Fibroblast of upper back skin (primary cell): ENCODE measurements around the gene ALDH3B1.

ENCODE experiments used
- DNase-seq: peaks from one replicate; pipeline ENCODE4 v3.0.0-alpha.2; 2013

The ALDH3B1 gene

GRCh38 chr11:68047437-68048290, 37.5 kb downstream of the ALDH3B1 start:
- DNase-seq, result no peak

- no peak for DNase-seq
Observed at GRCh38 chr11:68048681-68049508, 38.8 kb downstream of the ALDH3B1 start.

GRCh38 chr11:68049509-68050370, 39.6 kb downstream of the ALDH3B1 start:
- no peak for DNase-seq

- DNase-seq, result no peak
Observed at GRCh38 chr11:68050371-68050841, 40.3 kb downstream of the ALDH3B1 start.

DNA sequence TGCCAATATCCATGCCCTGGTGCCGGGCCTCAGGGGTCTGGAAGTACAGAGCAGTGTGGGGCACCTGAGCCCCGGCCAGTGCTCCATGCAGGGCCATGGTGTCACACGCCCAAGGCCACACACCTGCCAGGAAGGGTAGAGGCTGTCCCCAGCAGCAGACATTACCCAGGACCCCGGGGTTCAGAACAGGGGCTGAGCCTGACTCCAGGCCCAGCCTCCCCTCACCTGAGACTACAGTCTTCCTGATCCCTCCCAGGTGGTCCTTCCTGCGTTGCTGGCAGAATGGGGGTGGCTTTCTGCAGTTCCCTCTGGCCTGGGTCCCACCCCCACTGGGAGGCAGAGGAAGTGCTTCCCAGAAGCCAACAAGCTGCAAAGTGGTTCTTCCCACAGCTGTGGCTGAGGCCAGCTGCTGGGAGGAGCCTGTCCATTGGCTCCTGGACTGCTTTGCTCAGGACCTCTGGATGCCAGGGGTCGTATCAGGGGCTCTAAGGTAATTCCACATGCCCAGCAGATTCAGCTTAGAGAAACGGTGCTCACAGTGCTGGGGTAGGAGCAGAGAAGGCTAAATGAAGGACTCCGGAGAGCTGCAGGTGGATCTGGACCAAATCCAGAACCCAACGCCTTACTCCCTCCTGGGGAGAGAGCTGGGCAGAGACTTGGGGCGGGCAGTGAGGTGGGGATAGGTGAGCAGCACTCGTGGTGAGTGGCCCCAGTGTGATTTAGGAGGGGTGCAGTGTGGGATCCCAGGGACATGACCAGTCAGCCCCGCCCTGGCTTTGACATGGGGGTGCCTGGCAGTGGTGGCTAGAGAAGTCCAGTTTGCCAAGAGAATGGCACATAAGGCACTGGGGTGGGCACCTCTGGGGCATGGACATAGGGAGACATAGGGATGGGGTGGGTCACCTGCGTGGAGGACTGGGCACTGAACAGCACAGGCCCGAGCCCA, 41.3 kb downstream of the ALDH3B1 start:
- DNase-seq, result no peak

DNA sequence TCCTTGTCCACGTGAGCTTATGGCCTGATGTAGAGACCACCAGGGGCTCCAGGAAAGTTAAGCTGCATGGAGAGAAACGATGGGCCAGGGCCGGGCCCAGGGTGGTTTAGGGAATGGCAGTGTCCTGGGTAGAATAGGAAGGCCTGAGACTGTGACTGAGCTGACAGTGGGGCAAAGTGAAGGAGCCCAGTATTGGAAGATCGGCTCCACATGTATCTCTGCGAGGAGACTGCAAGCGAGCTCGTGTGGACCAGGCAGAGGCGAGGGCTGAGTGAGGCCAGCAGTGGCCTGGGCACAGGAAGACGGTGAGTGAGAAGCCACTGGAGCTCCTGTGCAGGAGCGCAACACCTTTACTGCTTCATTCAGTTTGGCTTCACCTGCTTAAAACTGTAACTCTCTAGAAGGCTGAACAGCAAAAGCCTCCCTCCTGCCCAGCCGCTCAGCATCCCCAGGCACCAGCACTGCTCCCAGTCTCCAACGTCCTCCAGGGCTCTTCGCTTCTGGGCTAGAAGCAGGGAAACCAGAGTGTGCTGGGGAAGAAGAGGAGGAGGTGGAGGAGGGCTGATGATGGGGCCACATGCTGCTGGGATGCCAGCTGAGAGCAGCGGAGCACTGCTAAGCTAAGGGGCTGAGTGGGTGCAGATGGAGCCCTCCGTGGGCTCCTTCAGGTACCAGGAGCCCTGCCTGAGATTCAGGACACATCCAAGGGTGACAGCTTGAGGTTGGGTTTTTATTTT, 42.2 kb downstream of the ALDH3B1 start:
- DNase-seq, result no peak

GRCh38 chr11:68053117-68053516, 43.0 kb downstream of the ALDH3B1 start:
- DNase-seq, result no peak

- no peak for DNase-seq
Observed at GRCh38 chr11:68053981-68054812, 44.1 kb downstream of the ALDH3B1 start.

DNA sequence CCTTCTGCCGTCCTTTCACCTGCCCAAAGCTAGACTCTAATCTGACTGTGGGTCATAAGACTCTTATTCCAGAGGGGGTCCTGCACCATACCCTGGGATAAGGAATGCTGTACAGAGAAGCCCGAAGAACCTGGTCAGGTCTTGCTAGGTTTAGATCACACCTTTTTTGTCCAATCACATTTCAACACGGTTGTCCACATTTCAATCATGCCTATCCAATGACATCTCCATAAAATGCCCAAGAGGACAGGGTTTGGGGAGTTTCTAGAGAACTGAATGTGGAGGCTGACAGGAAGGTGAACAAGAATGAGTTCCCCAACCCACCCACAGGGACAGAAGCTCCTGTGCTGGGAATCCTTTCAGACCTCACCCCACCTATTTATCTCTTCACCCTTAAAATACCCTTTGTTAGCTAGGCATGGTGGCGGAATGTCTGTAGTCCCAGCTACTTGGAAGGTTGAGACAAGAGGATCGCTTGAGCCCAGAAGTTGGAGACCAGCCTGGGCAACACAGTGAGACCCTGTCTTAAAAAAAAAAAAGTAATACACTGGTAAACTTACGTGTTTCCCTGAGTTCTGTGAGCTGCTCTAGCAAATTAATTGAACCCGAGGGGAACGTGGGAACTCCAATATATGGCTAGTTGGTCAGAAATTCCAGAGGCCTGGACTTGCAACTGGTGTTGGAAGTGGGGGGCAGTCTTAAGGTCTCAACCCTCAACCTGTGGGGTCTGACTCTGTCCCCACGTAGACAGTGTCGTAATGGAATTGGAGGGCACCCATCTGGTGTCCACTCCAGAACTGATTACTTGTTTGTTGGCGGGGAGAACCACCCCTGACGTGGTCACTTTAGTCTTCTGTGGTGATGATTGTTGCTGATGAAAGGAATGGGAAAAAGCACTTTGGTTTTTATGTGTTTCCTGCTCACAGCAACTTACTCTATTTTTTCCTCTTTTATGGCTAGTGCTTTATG, 46.5 kb downstream of the ALDH3B1 start:
- no peak for DNase-seq

DNA sequence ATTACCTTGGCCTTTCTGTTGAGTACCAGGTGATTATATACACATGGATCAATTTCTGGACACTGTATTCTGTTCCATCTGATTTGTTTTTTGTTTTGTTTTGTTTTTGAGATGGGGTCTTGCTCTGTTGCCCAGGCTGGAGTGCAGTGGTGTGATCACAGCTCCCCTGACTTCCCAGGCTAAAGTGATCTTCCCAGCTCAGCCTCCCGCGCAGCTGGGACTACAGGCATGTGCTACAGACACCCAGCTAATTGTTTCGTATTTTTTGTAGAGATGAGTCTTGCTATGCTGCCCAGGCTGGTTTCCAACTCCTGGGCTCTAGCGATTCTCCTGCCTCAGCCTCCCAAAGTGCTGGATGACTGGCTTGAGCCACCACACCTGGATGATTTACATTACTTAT, 47.7 kb downstream of the ALDH3B1 start:
- DNase-seq, result no peak

DNA sequence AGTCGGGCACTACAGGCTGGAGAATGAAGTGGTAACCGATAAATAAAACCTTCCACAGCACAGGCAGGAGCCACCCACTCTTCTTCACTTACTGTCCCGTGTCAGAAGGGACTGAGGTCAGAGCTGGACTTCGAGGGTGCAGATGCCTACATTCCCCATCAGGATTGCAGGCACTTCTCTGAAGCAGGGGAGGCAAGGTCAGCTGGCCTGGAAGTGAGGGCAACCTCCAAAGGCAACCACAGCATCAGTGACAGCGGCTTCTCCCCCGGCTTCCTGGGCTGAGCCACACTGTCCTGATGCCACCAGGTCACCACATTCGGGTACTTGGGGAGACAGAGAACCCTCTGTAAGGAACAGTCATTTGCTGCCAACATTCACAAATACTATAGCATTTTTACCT, 51.4 kb downstream of the ALDH3B1 start:
- no peak for DNase-seq

DNA sequence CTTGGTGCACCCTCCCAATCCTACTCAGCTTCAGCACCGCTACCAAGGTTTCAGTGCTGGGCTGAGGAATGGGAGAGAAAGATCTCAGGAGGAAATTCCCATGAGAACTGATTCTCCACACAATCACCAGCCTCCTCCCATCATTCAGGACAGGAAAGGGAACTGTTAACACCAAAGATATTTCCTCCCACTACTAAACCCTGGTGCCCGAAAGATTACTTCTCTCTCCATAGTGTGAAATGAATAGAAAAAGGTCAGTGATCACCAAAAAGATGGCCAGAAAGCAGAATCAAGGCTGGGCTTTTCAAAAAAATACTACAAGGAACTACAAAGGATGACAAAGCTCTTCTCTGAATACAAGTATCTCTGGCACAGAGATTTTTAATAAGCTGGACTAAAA, 54.8 kb downstream of the ALDH3B1 start:
- no peak for DNase-seq

- no peak for DNase-seq
Observed at GRCh38 chr11:68065841-68066240, 55.7 kb downstream of the ALDH3B1 start.

GRCh38 chr11:68066742-68067141, 56.6 kb downstream of the ALDH3B1 start:
- DNase-seq, result no peak

DNA sequence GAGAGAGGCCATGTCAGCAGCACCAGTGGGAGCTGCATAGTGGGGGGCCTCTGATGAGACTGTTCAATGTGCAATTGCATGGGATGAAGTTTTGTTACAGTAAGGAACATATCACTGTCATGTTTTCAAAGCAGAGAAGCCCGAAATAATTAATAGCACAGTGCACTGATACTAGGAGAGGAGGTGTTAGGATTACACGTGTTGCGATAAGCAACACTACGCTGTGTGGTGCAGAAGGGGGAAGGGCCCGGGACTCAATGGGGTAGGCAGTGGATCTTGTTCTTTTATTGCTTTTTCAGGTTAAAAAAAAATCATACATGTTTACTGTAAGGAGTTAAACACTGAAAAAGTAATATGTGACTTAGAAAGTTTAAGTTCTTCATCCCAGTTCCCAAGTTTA, 57.9 kb downstream of the ALDH3B1 start:
- DNase-seq, result no peak

DNA sequence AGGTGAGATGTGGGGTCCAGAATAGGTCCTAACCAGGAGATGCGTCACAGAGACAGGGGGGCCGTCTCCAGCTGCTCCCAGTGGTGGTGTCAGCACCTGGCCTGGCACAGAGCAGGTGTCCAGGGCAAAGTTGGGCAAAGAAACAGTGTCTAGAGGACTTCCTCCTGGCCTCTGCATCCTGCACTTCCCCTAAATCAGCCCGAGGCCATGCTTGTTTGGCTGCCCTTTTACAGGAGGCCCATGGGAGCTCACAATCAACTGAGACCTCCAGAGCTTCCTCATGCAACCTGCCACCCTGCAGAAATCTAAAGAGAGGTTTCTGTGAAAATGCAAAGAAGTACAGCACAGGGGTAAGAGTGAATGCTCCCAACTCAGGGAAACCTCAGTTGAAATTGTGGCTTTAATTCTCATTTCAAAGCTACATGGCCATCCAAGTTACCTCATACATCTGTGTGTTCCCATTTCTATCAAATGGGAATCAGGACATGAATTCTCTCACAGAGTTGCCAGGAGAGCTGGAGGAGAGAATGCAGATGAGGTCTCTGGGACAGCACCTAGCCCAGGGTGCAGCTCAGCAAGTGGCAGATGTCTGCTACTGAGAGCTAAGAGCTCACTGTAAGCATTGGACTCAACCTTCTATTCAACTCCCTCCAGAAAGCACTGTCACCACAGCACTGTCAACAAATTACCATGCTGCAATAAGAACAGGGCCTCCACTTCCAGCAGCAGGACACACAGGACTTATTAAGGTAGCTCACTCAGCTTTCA, 61.3 kb downstream of the ALDH3B1 start:
- DNase-seq, result no peak

DNA sequence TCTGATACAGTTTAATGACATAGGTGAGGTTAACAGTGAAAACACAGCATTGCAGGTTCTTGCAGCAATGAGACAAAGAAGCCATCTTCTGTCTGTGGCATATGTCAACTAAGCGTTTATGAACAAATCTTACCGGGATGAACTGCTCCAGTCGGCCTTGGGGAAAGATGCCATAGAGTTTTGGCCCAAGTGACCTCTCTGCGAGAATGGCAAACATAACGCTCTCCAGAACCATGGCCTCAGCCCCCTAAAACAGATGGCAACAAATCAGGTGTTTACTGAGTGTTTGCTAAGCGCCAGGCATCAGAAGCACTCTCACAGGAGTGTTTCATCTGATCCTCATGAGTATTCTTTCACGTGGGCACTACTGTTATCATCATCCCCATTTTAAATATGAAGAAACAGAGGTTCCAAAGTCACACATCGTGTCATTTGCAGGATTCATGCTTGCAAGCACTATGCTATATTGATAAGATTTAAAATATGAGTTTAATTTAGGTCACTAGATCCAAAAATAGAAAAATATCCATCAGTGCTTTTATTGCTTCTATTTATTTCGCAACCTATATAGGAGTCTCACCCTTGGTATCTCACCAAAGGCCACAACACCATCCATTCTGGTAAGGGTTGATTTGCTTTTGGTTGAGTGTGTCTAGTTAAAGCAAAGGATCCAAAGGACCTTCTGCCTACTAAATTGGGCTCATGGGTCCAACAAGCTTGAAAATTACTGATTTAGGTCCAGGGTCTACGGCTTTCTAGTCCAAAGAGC, 64.6 kb downstream of the ALDH3B1 start:
- DNase-seq, result no peak
